ENCODE data around the gene PLPP4.

DNA sequence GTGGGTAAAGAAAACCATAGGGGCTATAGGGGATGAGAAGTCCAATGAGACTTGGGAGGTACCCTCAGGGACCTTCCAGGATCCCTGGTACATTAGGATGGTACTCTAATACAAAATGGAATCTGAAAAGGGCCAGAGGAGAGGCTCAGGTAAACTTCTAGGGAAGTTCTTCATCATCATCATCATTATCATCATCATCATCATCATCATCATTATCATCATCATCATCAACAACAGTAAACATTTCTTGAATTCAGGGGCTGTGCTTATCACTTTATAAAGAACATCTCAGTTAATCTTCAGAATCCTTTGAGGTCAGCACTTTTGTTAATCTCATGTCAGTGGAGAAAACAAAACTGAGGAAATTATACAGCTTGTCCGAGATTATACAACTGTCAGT is 50.1 kb downstream of the PLPP4 start:
- TF ChIP-seq, protein P1, sequence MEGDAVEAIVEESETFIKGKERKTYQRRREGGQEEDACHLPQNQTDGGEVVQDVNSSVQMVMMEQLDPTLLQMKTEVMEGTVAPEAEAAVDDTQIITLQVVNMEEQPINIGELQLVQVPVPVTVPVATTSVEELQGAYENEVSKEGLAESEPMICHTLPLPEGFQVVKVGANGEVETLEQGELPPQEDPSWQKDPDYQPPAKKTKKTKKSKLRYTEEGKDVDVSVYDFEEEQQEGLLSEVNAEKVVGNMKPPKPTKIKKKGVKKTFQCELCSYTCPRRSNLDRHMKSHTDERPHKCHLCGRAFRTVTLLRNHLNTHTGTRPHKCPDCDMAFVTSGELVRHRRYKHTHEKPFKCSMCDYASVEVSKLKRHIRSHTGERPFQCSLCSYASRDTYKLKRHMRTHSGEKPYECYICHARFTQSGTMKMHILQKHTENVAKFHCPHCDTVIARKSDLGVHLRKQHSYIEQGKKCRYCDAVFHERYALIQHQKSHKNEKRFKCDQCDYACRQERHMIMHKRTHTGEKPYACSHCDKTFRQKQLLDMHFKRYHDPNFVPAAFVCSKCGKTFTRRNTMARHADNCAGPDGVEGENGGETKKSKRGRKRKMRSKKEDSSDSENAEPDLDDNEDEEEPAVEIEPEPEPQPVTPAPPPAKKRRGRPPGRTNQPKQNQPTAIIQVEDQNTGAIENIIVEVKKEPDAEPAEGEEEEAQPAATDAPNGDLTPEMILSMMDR (IDR thresholded peaks at IDR 0.05; ENCODE audit: poor library complexity, severe bottlenecking) = no peak
- TF ChIP-seq POLR2AphosphoS5 (IDR thresholded peaks at IDR 0.05) = no peak
- no peak for TF ChIP-seq EZH2 (IDR thresholded peaks at IDR 0.05; ENCODE audit: borderline replicate concordance, insufficient read depth, low read length, poor library complexity, severe bottlenecking)
- no peak for TF ChIP-seq EP300 (conservative IDR thresholded peaks at IDR 0.05; ENCODE audit: poor library complexity, severe bottlenecking)
- TF ChIP-seq TAF1 (IDR thresholded peaks at IDR 0.05; ENCODE audit: low read depth) = no peak
- no peak for TF ChIP-seq RAD21 (conservative IDR thresholded peaks at IDR 0.05)
- TF ChIP-seq MXI1 (conservative IDR thresholded peaks at IDR 0.05; ENCODE audit: poor library complexity, severe bottlenecking) = no peak
- TF ChIP-seq, protein P2, sequence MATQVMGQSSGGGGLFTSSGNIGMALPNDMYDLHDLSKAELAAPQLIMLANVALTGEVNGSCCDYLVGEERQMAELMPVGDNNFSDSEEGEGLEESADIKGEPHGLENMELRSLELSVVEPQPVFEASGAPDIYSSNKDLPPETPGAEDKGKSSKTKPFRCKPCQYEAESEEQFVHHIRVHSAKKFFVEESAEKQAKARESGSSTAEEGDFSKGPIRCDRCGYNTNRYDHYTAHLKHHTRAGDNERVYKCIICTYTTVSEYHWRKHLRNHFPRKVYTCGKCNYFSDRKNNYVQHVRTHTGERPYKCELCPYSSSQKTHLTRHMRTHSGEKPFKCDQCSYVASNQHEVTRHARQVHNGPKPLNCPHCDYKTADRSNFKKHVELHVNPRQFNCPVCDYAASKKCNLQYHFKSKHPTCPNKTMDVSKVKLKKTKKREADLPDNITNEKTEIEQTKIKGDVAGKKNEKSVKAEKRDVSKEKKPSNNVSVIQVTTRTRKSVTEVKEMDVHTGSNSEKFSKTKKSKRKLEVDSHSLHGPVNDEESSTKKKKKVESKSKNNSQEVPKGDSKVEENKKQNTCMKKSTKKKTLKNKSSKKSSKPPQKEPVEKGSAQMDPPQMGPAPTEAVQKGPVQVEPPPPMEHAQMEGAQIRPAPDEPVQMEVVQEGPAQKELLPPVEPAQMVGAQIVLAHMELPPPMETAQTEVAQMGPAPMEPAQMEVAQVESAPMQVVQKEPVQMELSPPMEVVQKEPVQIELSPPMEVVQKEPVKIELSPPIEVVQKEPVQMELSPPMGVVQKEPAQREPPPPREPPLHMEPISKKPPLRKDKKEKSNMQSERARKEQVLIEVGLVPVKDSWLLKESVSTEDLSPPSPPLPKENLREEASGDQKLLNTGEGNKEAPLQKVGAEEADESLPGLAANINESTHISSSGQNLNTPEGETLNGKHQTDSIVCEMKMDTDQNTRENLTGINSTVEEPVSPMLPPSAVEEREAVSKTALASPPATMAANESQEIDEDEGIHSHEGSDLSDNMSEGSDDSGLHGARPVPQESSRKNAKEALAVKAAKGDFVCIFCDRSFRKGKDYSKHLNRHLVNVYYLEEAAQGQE (IDR thresholded peaks at IDR 0.05; ENCODE audit: borderline replicate concordance) = no peak
- TF ChIP-seq SMC3 (conservative IDR thresholded peaks at IDR 0.05; ENCODE audit: poor library complexity) = no peak

Measured in neural cell (in vitro differentiated cells).